ENCODE data around the gene TBKBP1. TPM values are rescaled to one million over a fixed set of nuclear protein-coding genes. Genes with fewer than 3 reads are reported as not detected.
"Not testable (repeated sequence)": the region's sequence is repeated elsewhere in the genome, so short reads cannot be mapped to it uniquely, and the experiment has no call there.

The TBKBP1 gene
- total RNA-seq, 2 experiments from 2014 or later, result 2.5 to 3.0 TPM

GRCh38 chr17:47733674-47734410 is 39.9 kb downstream of the TBKBP1 start:
- Mint-ChIP-seq H3K4me3 (peak overlapping the region; percentile 91), H3K27me3 (peaks cover 1% of the 10 kb centered on the region), H3K27ac (peak overlapping the region; percentile 93), H3K4me1 (peaks cover 74% of the 10 kb centered on the region), H3K36me3 (ENCODE audit: low read depth) (no peaks in the 10 kb centered on the region), H3K9me3 (no peaks in the 10 kb centered on the region)
- CTCF ChIA-PET, result interaction anchor here (0.6 to 2.2 kb wide), 14 partner anchors 8 to 85 kb away, joined by 3 to 13 read pairs (median 6); no protein-coding TSS in a partner anchor
- peak; percentile 25 for DNase-seq
- POLR2A ChIA-PET, result interaction anchor here (1.0 to 1.1 kb wide), 2 partner anchors 12 to 15 kb away, joined by 3 to 7 read pairs; no protein-coding TSS in a partner anchor

GRCh38 chr17:47735139-47735464 is 41.1 kb downstream of the TBKBP1 start:
- peak overlapping the region; percentile 93 for H3K27ac Mint-ChIP-seq
- DNase-seq, result no peak
- peaks cover 66% of the 10 kb centered on the region for H3K4me1 Mint-ChIP-seq
- H3K4me3 Mint-ChIP-seq, result peak overlapping the region; percentile 91
- no peaks in the 10 kb centered on the region for H3K9me3 Mint-ChIP-seq
- POLR2A ChIA-PET, result interaction anchor here (0.9 to 1.1 kb wide), 2 partner anchors 13 to 86 kb away, joined by 3 read pairs; partner anchors contain the start of gene KPNB1
- H3K36me3 Mint-ChIP-seq (ENCODE audit: low read depth), result no peaks in the 10 kb centered on the region
- CTCF ChIA-PET, result interaction anchor here (1.1 to 1.7 kb wide), 3 partner anchors 8 to 55 kb away, joined by 3 to 6 read pairs (median 3); no protein-coding TSS in a partner anchor
- H3K27me3 Mint-ChIP-seq, result peaks cover 1% of the 10 kb centered on the region

- H3K9me3 Mint-ChIP-seq, result no peaks in the 10 kb centered on the region
- H3K27me3 Mint-ChIP-seq, result peaks cover 1% of the 10 kb centered on the region
- peak overlapping the region; percentile 91 for H3K4me3 Mint-ChIP-seq
- POLR2A ChIA-PET, result interaction anchor here (1.1 kb wide), 1 partner anchor 13 kb away, joined by 3 read pairs; no protein-coding TSS in a partner anchor
- H3K4me1 Mint-ChIP-seq, result peaks cover 64% of the 10 kb centered on the region
- CTCF ChIA-PET, result interaction anchor here (0.7 to 1.7 kb wide), 5 partner anchors 9 to 54 kb away, joined by 3 to 6 read pairs (median 3); no protein-coding TSS in a partner anchor
- DNase-seq, result no peak
- no peaks in the 10 kb centered on the region for H3K36me3 Mint-ChIP-seq (ENCODE audit: low read depth)
- peak overlapping the region; percentile 93 for H3K27ac Mint-ChIP-seq
Measured at GRCh38 chr17:47735536-47736011, 41.6 kb downstream of the TBKBP1 start.

GRCh38 chr17:47736501-47737495 is 42.8 kb downstream of the TBKBP1 start:
- peaks cover under 1% of the 10 kb centered on the region for H3K27me3 Mint-ChIP-seq
- POLR2A ChIA-PET, result interaction anchor here (0.6 kb wide), 1 partner anchor 36 kb away, joined by 6 read pairs; no protein-coding TSS in a partner anchor
- DNase-seq, result no peak
- H3K9me3 Mint-ChIP-seq, result no peaks in the 10 kb centered on the region
- peaks cover 65% of the 10 kb centered on the region for H3K4me1 Mint-ChIP-seq
- peaks cover 2% of the 10 kb centered on the region for H3K36me3 Mint-ChIP-seq (ENCODE audit: low read depth)
- H3K27ac Mint-ChIP-seq, result peak overlapping the region; percentile 63
- peak overlapping the region; percentile 91 for H3K4me3 Mint-ChIP-seq
- CTCF ChIA-PET, result interaction anchor here (0.7 to 1.7 kb wide), 7 partner anchors 8 to 210 kb away, joined by 3 to 4 read pairs (median 3); no protein-coding TSS in a partner anchor

- Mint-ChIP-seq H3K4me1 (peaks cover 64% of the 10 kb centered on the region), H3K36me3 (ENCODE audit: low read depth) (peaks cover 2% of the 10 kb centered on the region), H3K9me3 (no peaks in the 10 kb centered on the region), H3K4me3 (no peak overlapping the region), H3K27ac (no peak overlapping the region), H3K27me3 (no peaks in the 10 kb centered on the region)
- no peak for DNase-seq
- ChIA-PET CTCF (interaction anchor here (0.7 to 1.4 kb wide), 2 partner anchors 18 to 92 kb away, joined by 3 read pairs; no protein-coding TSS in a partner anchor), POLR2A (no interaction called here)
Measured at GRCh38 chr17:47738178-47738577, 44.2 kb downstream of the TBKBP1 start.

GRCh38 chr17:47739150-47739549 is 45.2 kb downstream of the TBKBP1 start:
- H3K4me3 Mint-ChIP-seq, result no peak overlapping the region

GRCh38 chr17:47739945-47740344 is 46.0 kb downstream of the TBKBP1 start:
- not testable (repeated sequence) for H3K4me3 Mint-ChIP-seq

More at GRCh38 chr17:47739150-47739549, 45.2 kb downstream of the TBKBP1 start:
- Mint-ChIP-seq H3K9me3 (no peaks in the 10 kb centered on the region), H3K27ac (no peak overlapping the region), H3K36me3 (ENCODE audit: low read depth) (peaks cover 2% of the 10 kb centered on the region), H3K4me1 (peaks cover 64% of the 10 kb centered on the region), H3K27me3 (no peaks in the 10 kb centered on the region)
- no peak for DNase-seq
- CTCF ChIA-PET, result interaction anchor here (1.3 to 1.5 kb wide), 3 partner anchors 47 to 93 kb away, joined by 3 to 4 read pairs (median 4); no protein-coding TSS in a partner anchor
- POLR2A ChIA-PET, result no interaction called here

GRCh38 chr17:47741109-47741792 is 47.3 kb downstream of the TBKBP1 start:
- no peak for DNase-seq

More at GRCh38 chr17:47739945-47740344, 46.0 kb downstream of the TBKBP1 start:
- POLR2A ChIA-PET; H3K27ac Mint-ChIP-seq; H3K27me3 Mint-ChIP-seq; H3K9me3 Mint-ChIP-seq; DNase-seq; H3K36me3 Mint-ChIP-seq (ENCODE audit: low read depth): not testable (repeated sequence)
- H3K4me1 Mint-ChIP-seq, result peaks cover 56% of the 10 kb centered on the region
- CTCF ChIA-PET, result interaction anchor here (0.9 to 1.5 kb wide), 4 partner anchors 10 to 76 kb away, joined by 3 to 4 read pairs (median 4); no protein-coding TSS in a partner anchor

GRCh38 chr17:47741793-47742145 is 47.8 kb downstream of the TBKBP1 start:
- H3K27me3 Mint-ChIP-seq, result no peaks in the 10 kb centered on the region
- peaks cover 2% of the 10 kb centered on the region for H3K36me3 Mint-ChIP-seq (ENCODE audit: low read depth)
- CTCF ChIA-PET, result interaction anchor here (0.6 to 1.3 kb wide), 7 partner anchors 9 to 93 kb away, joined by 3 to 5 read pairs (median 4); partner anchors contain the start of gene TBX21
- DNase-seq, result no peak
- no peak overlapping the region for H3K4me3 Mint-ChIP-seq
- peaks cover 38% of the 10 kb centered on the region for H3K4me1 Mint-ChIP-seq
- no peaks in the 10 kb centered on the region for H3K9me3 Mint-ChIP-seq
- no peak overlapping the region for H3K27ac Mint-ChIP-seq
- POLR2A ChIA-PET, result no interaction called here

More at GRCh38 chr17:47741109-47741792, 47.3 kb downstream of the TBKBP1 start:
- H3K4me1 Mint-ChIP-seq, result peaks cover 43% of the 10 kb centered on the region
- H3K4me3 Mint-ChIP-seq, result no peak overlapping the region
- POLR2A ChIA-PET, result no interaction called here
- no peaks in the 10 kb centered on the region for H3K27me3 Mint-ChIP-seq
- CTCF ChIA-PET, result interaction anchor here (0.9 to 1.3 kb wide), 8 partner anchors 8 to 92 kb away, joined by 3 to 5 read pairs (median 4); partner anchors contain the start of gene TBX21
- H3K36me3 Mint-ChIP-seq (ENCODE audit: low read depth), result peaks cover 2% of the 10 kb centered on the region
- H3K9me3 Mint-ChIP-seq, result no peaks in the 10 kb centered on the region
- peak overlapping the region; percentile 77 for H3K27ac Mint-ChIP-seq

GRCh38 chr17:47742319-47743181 is 48.6 kb downstream of the TBKBP1 start:
- H3K4me1 Mint-ChIP-seq, result peaks cover 31% of the 10 kb centered on the region
- H3K36me3 Mint-ChIP-seq (ENCODE audit: low read depth), result peaks cover 2% of the 10 kb centered on the region
- POLR2A ChIA-PET, result no interaction called here

More at GRCh38 chr17:47742319-47743181, 48.6 kb downstream of the TBKBP1 start:
- CTCF ChIA-PET, result interaction anchor here (0.6 to 1.3 kb wide), 8 partner anchors 8 to 94 kb away, joined by 3 to 5 read pairs (median 4); partner anchors contain the start of gene TBX21
- DNase-seq, result peak; percentile 52
- H3K27ac Mint-ChIP-seq, result no peak overlapping the region
- H3K4me3 Mint-ChIP-seq, result no peak overlapping the region
- no peaks in the 10 kb centered on the region for H3K9me3 Mint-ChIP-seq
- H3K27me3 Mint-ChIP-seq, result no peaks in the 10 kb centered on the region

Data from activated CD4-positive, alpha-beta T cell treated with anti-CD3 and anti-CD28 coated beads, Interleukin-2, amount 10 ng/mL, durations not matched to agents 7 days and 5 days (primary cell).